ENCODE results near the gene PAX1. TPM values are rescaled to one million over a fixed set of nuclear protein-coding genes. Genes with fewer than 3 reads are reported as not detected.

The PAX1 gene
- under 1 TPM in 1 of 3 donors, not detected in 2; 0.04 TPM for polyA plus RNA-seq

DNA sequence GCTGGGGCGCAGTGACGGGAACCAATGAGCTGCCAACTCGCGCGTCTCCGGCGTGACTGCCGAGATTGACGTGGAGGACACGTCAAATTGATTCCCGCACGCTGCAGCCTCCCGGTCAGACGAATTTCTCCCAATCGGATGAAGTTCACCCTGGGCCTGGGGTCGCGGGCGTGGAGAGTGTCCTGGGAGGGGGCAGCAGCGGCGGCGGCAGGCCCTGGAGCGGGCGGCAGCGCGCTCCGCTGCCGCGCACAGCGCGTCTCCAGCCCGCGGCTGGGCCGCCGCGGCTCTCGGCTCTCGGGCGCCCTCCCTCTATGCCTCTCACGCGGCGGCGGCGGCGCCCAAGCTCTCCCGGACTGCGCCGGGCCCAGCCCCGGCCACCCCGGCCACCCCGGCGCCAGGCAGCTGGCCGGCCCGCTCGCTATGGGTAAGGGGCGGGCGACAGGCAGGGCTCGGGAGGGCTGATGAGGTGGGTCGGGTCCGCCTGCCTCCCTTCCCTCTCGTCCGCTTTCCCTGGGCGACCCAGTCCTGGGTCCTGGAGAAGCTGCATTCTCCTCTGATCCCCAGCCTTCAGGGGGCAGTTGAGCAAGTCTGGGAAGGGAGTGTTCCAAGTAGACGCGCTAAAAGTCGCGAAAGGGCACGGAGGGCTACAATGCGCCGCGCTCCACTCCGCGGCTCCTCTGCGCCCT, at the start of gene PAX1:
Gene PAX1 (plus strand): TSS at position 90 of the 686 bp plus-strand sequence. CDS start 49 bp downstream, at position 139.
- no peak within 1 kb of the TSS for H3K27ac ChIP-seq (ENCODE audit: low read depth, low read length)
- WGBS, 3 donors = 1 to 2% (median 2%) methylated on average over 37 to 73 of the region's 73 CpGs

DNA sequence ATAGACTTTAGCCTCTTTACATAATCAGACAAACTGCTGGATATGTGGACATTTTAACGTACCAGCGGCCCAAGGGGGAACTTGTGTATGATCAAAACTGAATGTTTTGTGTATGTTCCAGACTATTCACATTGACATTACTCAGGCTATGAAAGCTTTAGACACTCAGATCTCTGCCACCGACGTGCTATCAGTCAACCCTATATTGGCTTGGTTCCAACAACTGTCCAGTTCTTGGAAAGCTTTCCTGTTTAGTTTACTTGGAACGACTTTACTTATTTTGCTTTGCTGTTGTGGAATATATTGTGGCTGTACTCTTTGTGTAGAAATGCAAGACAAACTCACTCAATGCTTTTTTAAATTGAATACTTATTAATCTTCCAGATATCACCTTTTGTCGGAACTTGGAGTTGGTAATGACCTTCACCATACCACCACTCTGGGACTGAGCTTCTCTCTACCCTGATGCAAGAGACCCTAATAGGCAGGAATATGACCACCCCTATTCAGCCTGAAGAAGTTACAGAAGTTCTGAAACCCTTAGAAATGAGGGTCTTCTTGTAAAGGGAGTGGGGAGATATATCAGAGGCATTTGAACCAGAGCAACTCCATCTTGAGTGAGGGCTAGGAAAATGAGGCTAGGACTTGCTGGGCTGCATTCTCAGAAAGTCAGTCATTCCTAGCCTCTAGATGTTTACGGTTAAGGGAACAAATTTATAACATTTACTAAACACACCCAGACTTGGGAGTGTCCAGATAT, 49.0 kb upstream of the PAX1 start:
- 41 to 71% (median 68%) methylated on average over 7 of the region's 7 CpGs for WGBS, 3 donors
- no peak overlapping the region for H3K27ac ChIP-seq (ENCODE audit: low read depth, low read length)

DNA sequence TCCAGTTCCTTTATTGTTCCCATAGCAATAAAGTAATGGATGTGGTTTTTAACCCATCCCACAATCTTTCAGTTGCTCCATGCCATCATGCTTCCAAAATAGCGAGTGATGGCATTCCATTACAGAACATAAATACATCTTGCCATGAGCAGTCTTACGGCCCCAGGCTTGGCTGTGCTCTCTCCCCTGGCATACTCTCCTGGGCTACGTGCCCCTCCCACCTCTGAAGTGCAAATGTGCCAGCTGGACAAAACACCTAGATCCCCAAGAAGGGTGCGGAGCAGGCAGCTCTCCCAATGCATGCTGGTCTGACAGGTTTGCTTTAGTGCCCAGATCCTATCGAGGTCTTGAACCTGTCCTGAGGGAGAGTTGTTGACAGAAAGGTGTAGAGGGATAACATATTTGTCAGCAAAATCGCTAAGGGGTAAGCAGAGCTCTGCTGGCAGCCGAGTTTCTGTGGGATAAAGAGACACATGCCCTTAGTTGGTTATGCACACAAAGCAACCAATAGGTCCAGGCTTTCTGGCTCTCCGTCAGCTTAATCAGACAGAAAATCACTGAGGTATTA, 43.9 kb upstream of the PAX1 start:
- no peak overlapping the region for H3K27ac ChIP-seq (ENCODE audit: low read depth, low read length)

DNA sequence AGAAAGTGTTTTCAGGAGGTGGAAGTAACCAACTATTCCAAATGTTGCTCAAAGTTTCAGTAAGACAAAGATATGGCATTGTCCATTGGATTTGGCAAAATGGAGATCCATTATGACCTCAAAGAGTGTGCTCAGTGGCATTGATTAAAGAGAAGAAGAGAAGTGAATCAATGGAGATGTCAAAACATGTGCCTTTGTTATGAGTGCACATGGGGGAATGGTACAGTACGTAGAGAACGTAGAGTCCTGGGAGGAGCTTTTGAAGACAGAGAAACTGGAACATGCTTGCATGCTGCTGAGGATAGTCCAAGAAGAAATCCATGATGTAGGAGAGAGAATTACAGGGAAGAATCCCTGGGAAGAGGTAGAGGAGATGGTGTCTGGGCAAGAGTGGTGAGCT, 42.0 kb upstream of the PAX1 start:
- no peak overlapping the region for H3K27ac ChIP-seq (ENCODE audit: low read depth, low read length)
- WGBS, 3 donors = 72 to 89% (median 85%) methylated on average over 2 of the region's 2 CpGs

More for the DNA sequence above, 43.9 kb upstream of the PAX1 start:
- WGBS, 3 donors = 40 to 66% (median 57%) methylated on average over 8 of the region's 8 CpGs

DNA sequence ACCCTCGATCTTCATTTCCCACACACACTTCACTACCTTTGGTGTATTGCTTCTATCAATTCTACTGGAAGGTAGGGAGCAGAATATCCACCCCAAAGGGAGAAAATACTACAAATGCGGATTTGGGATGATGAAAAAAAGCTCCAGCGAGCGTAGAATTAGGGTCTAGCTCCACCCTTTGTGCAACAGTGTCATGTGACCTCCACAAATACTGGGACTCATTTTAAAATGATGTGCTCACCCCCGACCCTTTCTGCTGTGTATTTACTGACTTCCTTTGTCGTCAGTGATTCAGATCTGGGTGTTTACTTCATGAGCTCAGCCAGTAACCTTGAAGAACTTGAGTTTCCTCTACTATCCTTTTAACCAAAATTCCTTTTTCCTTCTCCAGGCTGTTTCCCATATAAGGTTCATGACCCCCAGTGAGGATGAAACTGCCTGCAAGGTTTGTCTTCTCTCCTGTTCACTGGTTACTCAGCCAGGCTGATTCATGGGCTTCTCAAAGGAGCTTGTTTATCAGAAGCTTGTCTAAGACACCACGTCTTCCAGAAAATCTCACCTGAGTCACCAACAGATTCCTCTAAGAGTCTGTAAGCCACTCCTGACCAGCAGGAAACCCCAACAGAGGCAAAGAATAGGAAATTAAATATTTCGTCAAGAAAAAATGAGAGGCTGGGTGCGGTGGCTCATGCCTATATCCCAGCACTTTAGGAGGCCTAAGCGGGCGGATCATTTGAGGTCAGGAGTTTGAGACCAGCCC, 39.6 kb upstream of the PAX1 start:
- WGBS, 3 donors = 65 to 74% (median 74%) methylated on average over 11 of the region's 11 CpGs

DNA sequence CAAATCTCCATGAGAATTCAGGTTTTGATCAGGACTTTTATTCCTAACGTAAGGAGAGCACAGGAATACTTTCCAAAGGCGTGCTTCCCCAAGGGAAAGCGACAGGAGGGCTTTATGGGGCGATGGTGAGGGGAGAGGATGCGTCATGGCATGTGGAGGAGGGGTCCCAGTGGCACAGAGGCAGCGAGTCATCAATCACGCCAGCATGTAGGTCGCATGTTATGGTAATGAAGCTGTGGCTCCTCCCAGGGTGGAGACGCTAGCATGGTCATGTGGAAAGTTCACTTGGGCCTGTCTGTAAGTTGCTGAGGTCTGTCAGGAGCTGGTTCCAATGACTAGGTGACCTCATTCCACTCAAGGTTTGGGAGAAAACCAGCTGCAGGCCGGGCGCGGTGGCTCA, 35.3 kb upstream of the PAX1 start:
- WGBS, 3 donors = 84 to 87% (median 87%) methylated on average over 12 of the region's 12 CpGs

More for the DNA sequence above, 39.6 kb upstream of the PAX1 start:
- H3K27ac ChIP-seq (ENCODE audit: low read depth, low read length) = no peak overlapping the region

DNA sequence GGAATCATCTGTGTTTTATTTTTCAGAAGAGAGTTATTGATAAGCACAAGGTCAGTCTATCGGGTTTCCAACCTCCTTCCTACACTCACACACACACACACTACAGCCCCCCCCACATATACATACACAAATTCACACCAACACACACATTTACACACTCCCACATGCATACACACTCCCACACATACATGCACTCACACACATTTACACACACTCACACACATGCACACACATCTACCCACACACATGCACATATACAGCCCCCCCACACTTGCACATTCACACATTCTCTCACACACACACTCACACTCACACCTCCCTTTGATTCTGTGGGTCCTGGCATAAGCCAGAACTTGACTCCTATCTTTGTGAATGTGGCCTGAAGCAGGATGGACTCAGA, 34.5 kb upstream of the PAX1 start:
- no peak overlapping the region for H3K27ac ChIP-seq (ENCODE audit: low read depth, low read length)
- 42 to 100% (median 93%) methylated on average over 1 of the region's 1 CpG for WGBS, 3 donors

More for the DNA sequence above, 35.3 kb upstream of the PAX1 start:
- no peak overlapping the region for H3K27ac ChIP-seq (ENCODE audit: low read depth, low read length)

DNA sequence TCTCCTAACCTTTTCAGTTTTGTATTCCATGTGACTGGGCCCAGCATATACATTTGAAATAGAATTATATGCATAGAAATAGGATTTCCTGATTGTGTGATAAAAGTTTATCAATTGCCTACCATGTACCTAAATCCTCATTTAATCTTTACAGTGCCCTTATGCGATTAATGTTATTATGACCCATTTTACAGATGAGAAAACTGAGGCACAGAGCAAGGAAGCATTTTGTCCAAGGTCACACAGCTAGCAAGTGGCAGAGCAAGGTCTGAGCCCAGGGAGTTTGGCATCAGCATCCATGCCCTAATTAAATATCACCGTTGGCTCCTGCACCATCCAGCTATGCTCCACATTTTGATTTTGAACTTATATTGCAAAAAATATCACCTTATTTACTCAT, 28.2 kb upstream of the PAX1 start:
- 87 to 92% (median 88%) methylated on average over 2 of the region's 2 CpGs for WGBS, 3 donors
- no peak overlapping the region for H3K27ac ChIP-seq (ENCODE audit: low read depth, low read length)

DNA sequence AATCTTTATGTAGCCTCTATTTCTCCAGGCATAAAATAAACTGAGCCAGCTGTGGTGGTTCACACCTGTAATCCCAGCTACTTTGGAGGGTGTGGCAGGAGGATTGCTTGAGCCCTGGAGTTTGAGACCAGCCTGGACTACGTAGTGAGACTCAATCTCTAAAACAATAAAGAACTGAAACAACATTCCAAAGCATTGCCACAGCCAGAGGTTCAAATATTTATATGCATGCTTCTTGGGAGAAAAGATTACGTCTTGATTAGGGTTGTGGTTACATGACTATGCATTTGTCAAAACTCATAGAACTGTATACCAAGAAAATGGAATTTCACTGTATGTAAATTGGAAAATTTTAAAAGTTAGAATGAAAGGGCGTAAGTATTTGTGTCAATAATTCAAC, 27.7 kb upstream of the PAX1 start:
- WGBS, 3 donors = 50 to 57% (median 57%) methylated on average over 3 of the region's 3 CpGs
- no peak overlapping the region for H3K27ac ChIP-seq (ENCODE audit: low read depth, low read length)

DNA sequence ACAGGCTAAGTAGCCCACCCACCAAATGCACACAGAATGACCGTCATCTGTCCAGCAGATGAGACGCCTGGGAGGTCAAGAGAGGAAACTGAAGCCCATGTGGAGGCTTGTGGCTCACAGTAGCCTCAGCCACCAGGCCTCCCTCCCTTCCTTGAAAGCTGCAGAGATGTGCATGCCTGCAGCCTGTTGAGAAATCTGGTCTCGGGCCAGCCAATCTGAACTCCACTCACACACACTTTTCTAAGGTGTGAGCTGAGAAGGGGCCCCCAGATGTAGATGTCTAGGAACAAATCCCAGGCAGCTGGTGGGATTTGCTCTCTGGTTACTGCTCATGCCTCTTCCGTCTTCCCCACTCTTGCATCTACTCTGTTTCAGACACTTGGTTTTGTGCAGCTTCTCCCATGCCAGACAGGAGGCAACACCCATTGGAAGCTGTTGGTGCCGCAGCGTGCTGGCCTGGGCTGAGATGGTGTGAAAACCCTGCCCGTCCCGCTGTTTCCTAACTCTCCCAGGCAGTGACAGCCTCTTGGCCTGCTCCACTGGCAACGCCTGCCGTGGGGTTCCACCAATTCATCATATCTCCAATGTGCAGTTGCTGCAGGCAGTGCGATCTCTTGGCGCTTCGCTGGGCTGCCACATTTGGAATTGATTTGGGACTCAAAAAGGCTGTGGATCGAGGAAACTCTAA, 24.1 kb upstream of the PAX1 start:
- 65 to 70% (median 66%) methylated on average over 14 of the region's 14 CpGs for WGBS, 3 donors
- no peak overlapping the region for H3K27ac ChIP-seq (ENCODE audit: low read depth, low read length)

DNA sequence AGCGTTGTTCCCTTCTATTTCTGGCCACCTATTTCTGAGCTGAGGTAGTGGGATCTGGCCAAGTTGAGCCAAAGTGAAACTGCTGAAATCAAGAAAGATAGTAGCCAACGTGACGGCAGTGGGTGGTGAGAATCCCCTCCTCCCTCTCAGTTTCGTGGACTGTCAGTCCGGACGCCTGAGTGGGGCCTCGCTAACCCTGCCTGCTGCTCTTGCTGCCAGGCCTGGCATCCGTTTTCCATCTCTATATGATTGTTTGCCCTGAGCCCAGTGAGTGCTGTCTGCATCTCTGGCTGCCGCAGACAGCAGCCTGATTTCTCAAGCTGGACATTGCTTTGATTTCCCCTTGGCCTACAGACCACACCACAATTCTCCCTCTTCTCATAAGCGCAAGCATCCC, 23.5 kb upstream of the PAX1 start:
- H3K27ac ChIP-seq (ENCODE audit: low read depth, low read length) = no peak overlapping the region
- 54 to 69% (median 56%) methylated on average over 10 of the region's 10 CpGs for WGBS, 3 donors

DNA sequence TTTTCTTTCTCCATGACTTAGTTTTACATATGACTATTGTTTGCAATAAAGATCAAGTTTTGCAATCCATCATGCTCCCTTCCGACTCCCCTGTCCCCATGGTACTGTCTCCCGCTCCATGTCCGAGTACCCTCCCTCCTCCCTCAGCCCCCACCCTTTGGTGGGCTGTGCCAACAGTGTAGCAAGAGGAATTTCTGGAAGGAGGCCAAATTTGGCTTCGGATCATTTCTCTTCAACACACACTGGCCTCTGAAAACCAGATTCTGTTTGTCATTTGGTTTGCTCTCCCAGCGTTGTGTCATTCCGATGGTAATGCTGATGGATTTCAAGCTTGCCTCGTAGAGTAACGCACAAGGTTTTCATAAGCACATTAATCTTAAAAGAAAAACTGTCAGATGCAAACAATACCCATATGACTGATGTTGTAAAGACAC, 22.9 kb upstream of the PAX1 start:
- WGBS, 3 donors = 29 to 55% (median 52%) methylated on average over 8 of the region's 8 CpGs
- no peak overlapping the region for H3K27ac ChIP-seq (ENCODE audit: low read depth, low read length)

DNA sequence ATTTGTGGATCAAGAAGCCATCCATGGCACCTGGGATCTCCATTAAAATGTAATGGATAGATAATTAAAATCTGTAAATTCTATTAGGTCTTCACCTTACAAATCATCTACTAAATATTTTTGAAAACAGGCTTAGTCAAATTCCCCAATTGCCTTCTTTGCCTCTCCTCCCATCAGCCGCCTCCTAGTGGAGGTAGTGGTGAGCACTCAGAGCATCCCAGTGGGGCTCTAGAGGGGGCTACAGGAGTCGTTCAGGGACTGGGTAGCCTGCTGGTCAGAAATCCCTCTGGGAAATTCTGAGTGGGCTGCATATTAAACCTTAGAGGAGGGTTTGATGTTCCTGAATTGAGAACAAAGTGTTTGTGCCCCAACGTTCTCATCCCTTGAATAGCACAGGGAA, 20.8 kb upstream of the PAX1 start:
- 41 to 50% (median 49%) methylated on average over 3 of the region's 3 CpGs for WGBS, 3 donors
- no peak overlapping the region for H3K27ac ChIP-seq (ENCODE audit: low read depth, low read length)

DNA sequence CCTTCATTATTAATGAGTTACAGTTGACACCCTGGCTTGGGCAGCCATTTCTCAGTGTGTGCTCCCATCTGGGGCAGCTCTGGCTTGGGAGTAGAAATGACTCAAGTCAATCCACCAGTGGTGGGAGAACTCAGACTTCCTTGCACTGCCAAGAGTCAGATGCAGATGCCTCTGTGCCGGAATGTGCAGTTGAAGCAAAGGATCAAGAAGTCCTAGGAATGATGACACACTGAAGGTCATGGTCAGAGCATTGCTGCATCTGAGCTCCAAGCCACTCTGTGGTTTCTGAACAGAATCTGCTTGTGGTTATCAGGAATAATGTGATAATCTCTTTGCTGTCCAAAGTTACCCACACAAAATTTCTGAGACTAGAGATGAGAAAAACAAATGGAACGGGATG, 19.5 kb upstream of the PAX1 start:
- WGBS, 3 donors = 71 to 88% (median 81%) methylated on average over 2 of the region's 2 CpGs

DNA sequence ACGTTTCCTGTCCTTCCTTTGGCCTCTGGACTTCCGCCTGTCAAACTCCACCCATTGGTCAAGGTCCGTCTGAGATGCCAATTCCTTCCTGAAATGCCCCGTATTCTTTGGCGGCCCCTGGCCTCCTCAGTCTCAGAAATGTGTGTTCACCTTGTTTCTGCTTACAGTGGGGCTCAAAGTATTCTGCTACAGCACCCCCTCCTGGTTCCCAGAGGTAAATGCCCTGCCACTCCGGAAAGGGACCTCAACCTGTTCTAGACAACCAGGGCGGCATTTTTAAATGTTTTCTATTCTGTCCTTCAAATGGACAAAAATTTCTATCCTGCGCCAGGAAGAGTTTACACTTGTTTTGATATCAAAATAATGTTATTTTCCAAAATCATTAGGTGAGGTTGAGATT, 12.1 kb upstream of the PAX1 start:
- 23 to 29% (median 23%) methylated on average over 8 of the region's 8 CpGs for WGBS, 3 donors
- H3K27ac ChIP-seq (ENCODE audit: low read depth, low read length) = no peak overlapping the region

More for the DNA sequence above, 19.5 kb upstream of the PAX1 start:
- no peak overlapping the region for H3K27ac ChIP-seq (ENCODE audit: low read depth, low read length)

DNA sequence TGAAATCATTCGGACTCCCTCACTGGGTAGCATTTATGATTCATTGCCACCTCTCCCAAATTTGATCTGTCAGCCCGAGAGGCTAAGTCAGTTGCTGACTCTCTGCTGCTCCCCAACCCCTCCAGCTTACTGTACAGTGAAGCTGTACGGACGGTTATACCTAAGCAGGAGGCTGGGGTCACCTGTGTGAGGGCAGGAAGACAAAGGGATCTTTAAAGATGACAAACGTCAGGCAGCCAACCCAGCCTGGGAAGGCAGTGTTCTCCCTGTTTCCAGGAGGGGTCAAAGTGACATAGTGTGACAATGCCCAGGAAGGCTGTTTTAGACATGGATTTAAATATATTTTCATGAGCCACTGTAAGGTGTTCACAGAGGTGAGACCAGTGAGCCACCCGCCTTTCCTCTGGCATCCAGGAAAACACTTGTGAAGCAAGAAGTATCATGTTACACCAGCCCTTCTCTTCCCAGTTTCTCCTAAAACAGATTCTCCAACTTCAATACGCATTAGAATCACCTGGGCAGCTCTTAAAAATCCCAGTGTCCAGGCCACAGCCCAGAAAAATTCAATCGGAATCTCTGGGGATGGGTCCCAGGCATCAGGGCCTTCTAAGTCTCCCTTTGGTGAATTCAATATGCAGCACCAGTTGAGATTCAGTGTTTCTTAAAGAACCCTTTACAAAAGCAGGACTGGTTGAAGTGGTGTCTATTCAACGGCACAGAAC, 6.8 kb upstream of the PAX1 start:
- no peak overlapping the region for H3K27ac ChIP-seq (ENCODE audit: low read depth, low read length)
- WGBS, 3 donors = 12 to 15% (median 13%) methylated on average over 9 of the region's 9 CpGs

DNA sequence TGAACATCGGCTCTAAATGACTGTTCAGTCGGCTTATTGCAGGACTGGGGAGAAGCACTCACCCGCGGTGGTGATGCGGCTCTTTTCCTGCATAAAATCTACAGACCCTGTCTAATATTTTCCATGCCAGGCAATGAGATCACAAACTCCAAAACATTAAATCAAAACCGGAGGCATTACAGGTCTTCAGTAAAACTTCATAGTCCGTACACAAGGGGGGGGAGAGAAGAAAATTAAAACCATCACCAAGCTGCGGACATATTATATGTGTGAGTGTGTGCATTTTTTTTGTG, 6.3 kb upstream of the PAX1 start:
- WGBS, 3 donors = 33 to 40% (median 36%) methylated on average over 8 of the region's 8 CpGs
- H3K27ac ChIP-seq (ENCODE audit: low read depth, low read length) = no peak overlapping the region
